GM19025 (cell line): ENCODE results near the gene TNFRSF8.
A peak's percentile ranks its signal among the peaks of the same experiment; 100 is the strongest.

Source experiments
- ATAC-seq: cut with Tn5 transposase; IDR thresholded peaks from one replicate; pipeline ENCODE4 v1.9.1; 2021; ENCODE audit warnings: mild to moderate bottlenecking, low read depth, moderate library complexity; ENCODE audit not compliant: unreplicated experiment

Gene TNFRSF8

DNA sequence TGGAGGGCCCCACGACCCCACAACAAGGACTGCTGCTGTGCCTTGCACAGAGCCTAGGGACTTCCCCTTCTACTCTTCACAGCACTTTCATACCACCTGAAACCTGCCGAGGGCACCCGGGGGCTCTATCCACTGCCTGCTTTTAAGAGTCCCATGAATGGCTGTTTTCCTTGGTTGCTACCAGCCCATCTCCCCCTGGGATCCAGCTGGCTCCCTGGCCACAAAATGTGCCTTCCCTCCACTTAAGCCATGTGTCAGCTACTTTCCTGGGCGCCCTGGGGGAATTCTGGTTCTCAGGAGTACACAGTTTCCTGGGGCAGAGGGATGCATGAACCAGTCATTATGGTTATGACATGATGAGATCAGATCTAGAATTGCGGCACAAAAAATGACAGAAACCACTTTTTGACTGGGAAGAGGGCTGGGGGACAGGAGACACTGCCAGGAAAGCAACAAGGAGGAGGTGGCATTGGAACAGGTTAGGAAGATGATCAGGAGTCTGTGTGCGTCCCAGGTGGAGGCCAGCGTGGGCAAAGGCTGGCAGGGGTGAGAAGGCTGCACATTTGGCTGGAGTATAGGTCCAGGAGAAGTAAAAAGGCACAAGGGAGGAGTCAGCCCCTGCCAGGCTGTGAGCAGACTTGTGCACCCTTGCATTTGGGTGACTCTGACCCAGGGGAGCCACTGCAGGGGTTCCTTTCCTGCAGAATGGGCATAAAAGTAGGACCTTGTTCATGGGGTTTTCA lies 3.2 kb upstream of the TNFRSF8 start:
- no peak for ATAC-seq

DNA sequence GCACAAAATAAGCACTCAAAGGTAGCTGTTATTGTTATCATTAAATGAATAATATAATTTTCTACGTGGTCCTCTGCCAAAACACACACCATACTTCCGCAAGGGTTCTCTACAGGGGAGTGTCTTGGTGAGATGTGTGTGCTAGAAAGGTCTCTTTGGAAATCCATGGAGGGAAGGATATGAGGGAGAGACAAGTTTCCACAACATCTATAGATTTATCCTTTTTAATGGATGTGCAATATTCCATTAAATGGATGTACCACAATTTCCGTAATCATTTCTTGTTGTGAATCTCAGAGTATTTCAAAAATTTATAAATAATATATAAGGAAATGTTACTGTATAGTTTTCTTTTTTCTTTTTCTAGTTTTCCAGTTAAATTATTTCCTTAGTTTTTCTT lies 2.6 kb upstream of the TNFRSF8 start:
- ATAC-seq = no peak

GRCh38 chr1:12064073-12064969 lies 1.2 kb downstream of the TNFRSF8 start:
- ATAC-seq = no peak

GRCh38 chr1:12065872-12066271 lies 2.8 kb downstream of the TNFRSF8 start:
- ATAC-seq = no peak

- ATAC-seq = no peak
These were observed 5.1 kb downstream of the TNFRSF8 start for GRCh38 chr1:12067900-12068821.

- ATAC-seq = no peak
These were observed 6.6 kb downstream of the TNFRSF8 start for GRCh38 chr1:12069623-12070244.

- ATAC-seq = no peak
These were observed 8.8 kb downstream of the TNFRSF8 start for GRCh38 chr1:12071892-12072291.

DNA sequence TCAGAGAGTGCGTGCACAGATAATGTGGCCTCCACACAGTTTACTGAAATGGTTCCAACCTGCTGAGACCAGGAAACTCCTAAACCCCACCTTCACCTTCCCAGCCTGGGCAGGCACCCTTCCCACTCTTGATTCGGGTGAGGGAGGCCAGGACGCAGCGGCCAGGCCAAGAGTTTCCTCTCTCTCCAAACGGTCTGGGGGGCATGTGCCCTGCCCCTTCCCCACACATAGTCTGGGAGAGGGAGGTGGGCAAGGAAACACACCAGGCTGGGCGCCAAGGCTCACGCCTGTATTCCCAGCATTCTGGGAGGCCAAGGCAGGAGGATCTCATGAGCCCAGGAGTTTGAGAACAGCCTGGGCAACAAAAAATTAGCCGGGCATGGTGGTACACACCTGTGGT lies 9.6 kb downstream of the TNFRSF8 start:
- ATAC-seq = no peak

GRCh38 chr1:12073796-12074195 lies 10.7 kb downstream of the TNFRSF8 start:
- ATAC-seq = no peak

DNA sequence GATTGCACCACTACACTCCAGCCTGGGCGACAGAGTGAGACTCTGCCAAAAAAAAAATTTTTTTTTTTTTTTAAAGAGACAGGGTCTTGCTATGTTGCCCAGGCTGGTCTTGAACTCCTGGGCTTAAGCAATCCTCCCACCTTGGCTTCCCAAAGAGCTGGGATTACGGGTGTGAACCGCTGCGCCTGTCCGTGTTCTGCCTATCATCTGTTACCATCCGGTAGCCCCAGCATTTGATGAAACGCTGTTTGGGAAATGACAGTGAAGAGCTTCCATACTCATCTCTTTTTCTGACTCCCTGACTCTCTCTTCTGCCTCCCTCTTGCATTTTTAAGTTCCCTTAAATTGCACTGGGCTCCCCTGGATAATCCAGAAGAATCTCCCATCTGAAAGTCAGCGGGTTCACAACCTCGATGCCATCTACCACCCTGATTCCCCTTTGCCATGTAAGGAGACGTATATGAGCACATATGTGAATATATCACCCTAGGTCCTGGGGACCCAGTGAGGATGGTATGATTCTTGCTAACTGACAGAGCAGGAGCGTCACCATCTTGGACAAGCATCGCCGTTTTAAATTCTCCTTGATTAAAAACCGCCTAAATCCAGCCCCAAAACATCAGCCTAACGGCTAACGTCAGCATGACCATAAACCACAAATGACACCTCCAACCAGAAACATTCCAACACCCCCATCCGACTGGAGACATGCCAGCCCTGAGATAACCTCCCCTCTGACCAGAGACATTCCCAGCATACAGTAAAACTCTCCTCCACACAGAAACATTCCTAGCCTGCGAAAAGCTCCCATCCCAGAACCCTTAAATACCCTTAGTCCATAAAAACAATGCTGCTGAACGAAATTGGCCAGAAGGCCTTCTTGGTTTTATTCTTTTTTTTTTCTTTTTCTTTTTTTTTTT lies 12.4 kb downstream of the TNFRSF8 start:
- ATAC-seq = no peak

- no peak for ATAC-seq
These were observed 13.4 kb downstream of the TNFRSF8 start for GRCh38 chr1:12076425-12077005.

DNA sequence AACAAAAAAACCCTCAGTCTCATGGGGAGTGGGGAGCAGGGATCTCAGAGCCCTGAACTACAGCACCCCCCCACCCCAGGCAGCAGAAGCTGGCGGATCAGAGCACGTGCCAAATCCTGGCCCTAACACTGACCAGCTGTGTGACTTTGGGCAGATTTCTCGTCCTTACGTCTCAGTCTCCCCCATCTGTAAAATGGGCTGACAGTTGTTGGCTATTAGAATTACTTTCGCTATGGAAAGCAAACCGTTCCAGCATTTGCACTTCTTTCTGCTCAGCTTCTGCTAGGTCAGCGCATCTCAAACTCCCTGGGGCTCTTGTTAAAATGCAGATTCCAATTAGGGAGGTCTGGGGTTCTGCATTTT lies 15.5 kb downstream of the TNFRSF8 start:
- no peak for ATAC-seq

GRCh38 chr1:12078938-12079861 lies 16.1 kb downstream of the TNFRSF8 start:
- peak; percentile 52 for ATAC-seq

DNA sequence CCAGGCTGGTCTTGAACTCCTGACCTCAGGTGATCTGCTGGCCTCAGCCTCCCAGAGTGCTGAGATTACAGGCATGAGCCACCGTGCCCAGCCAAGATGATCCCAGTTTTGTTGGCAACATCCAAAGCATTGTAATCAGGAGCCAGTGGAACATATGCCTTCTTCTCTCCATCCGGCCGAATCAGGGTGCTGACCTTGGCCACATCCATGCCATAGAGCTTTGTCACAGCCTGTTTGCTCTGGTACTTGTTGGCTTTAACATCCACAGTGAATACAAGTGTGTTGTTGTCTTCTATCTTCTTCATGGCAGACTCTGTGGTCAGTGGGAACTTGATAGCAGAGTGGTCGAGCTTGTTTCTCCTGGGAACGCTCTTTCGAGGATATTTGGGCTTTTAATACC lies 17.1 kb downstream of the TNFRSF8 start:
- ATAC-seq = no peak

GRCh38 chr1:12080773-12081556 lies 17.9 kb downstream of the TNFRSF8 start:
- no peak for ATAC-seq

DNA sequence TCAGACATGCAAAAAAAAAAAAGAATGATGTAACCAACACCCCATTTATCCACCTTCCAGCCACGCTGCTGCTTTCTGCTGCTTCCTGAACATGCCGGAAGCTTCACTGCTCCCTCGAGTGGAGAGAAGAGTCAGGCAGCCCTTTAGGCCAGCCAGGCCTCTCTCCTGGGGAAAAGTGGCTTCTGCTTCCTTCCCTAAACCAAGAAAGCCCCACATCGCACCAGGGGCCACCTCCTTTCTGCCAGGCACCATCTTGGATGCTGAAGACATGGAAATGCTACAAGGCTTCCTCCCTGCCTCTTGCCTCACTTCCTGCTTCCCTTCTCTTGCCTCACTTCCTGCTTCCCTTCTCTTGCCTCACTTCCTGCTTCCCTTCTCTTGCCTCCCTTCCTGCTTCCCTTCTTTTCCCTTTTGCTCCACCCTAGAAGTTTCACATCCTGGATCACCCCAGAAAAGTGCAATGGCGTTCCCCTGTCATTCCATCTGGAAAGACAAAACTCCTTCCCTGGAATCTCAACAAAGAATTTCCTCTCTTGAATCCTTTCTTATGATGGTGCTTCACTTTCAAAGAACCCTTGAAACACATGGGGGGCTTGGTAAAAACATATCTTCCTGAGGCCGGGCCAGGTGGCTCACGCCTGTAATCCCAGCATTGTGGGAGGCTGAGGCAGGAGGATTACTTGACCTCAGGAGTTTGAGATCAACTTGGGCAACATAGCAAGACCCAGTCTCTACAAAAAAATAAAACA lies 18.7 kb downstream of the TNFRSF8 start:
- ATAC-seq = no peak
